Right lobe of liver (tissue), 6 donors: Measurements from ENCODE around the gene RAB11FIP4. TPM values are rescaled to one million over a fixed set of nuclear protein-coding genes. Genes with fewer than 3 reads are reported as not detected.
A peak's percentile ranks its signal among the peaks of the same experiment; 100 is the strongest.

Experiments
- ATAC-seq, 4 donors: fragments of 200-7000 bp; cut with Tn5 transposase; one replicate each; pipeline ENCODE4 v1.9.1; 2020; ENCODE audit warnings: mild to moderate bottlenecking in 4 of 4, moderate library complexity in 4 of 4
- DNase-seq, 3 donors: peaks; one replicate each; pipeline ENCODE4 v3.0.0-alpha.2; 2020
- H3K27ac ChIP-seq, 3 donors: fragments of 200-600 bp; one replicate each; pipeline ENCODE4 v1.8.0; 2022
- H3K27me3 ChIP-seq, 2 donors: fragments of 200-600 bp; one replicate each; pipeline ENCODE4 v1.8.0; 2022
- H3K36me3 ChIP-seq, 4 donors: fragments of 200-600 bp; sonication (generic) in 1 of 4; one replicate each; pipeline versions ENCODE4 v1.5.1 to v1.8.0; 2017 to 2022; ENCODE audit warnings: control low read depth in 1 of 4
- H3K4me1 ChIP-seq, 4 donors: fragments of 200-600 bp; sonication (generic) in 1 of 4; one replicate each; pipeline versions ENCODE4 v1.5.1 to v1.8.0; 2017 to 2022; ENCODE audit warnings: control low read depth in 1 of 4
- H3K4me3 ChIP-seq, 3 donors: fragments of 200-600 bp; one replicate each; pipeline ENCODE4 v1.8.0; 2022
- H3K9me3 ChIP-seq, 4 donors: fragments of 200-600 bp; sonication (generic) in 1 of 4; one replicate each; pipeline versions ENCODE4 v1.5.1 to v1.8.0; 2017 to 2022; ENCODE audit warnings: control low read depth in 1 of 4
- POLR2A ChIP-seq: fragments of 450-650 bp; IDR thresholded peaks from one replicate; pipeline ENCODE4 v1.6.1; 2017; ENCODE audit warnings: antibody characterized with exemption, mild to moderate bottlenecking
- WGBS: methylation state at CpG from one replicate; pipeline ENCODE4 v1.1.6; 2018; ENCODE audit warnings: low coverage, low lambda C conversion rate; ENCODE audit not compliant: insufficient coverage; ENCODE audit errors: missing lambda C conversion rate; 5-methylcytosine and 5-hydroxymethylcytosine counted together
- intact Hi-C, 2 donors: fragments of 100-400 bp; cut with DNase I; formaldehyde crosslinking; loops; one replicate each; pipeline versions ENCODE4 v1.11.2 to v1.14.1; 2022
- total RNA-seq, 6 experiments: library from RNA; depleted of rRNA in 2 of 6; stranded (reverse); fragments of >200 nt in 2 of 6; fragmentation: NEBNext Ultra II Directional in 3 of 6; extraction: Animal tissue kit (Norgen Biotek cat#: 25700) in 3 of 6; gene quantifications; one replicate each; pipeline versions ENCODE4 v1.1.0 to v1.2.4, GENCODE V29; 2016 to 2023
- TF ChIP-seq, protein P1 (sequence below), 4 donors: fragments of 200-600 bp in 3 of 4; fragments of 450-650 bp in 1 of 4; IDR thresholded peaks; one replicate each; pipeline versions ENCODE4 v1.5.1 to v1.8.0; 2016 to 2022; ENCODE audit warnings: antibody characterized with exemption in 4 of 4, mild to moderate bottlenecking in 2 of 4
- donor health status: DM: no; HTN: yes; CAD: no.
- donor health status: DM: no; HTN: no; CAD: no.
- donor health status: DM: no; HTN: no; CAD: no.
- donor health status: DM: no; HTN: yes; CAD: no.
- donor health status: DM: no; HTN: yes; CAD: no.

RAB11FIP4 gene
- total RNA-seq, 6 experiments from 2014 or later: 3.5 to 6.6 (median 4.6) TPM

DNA sequence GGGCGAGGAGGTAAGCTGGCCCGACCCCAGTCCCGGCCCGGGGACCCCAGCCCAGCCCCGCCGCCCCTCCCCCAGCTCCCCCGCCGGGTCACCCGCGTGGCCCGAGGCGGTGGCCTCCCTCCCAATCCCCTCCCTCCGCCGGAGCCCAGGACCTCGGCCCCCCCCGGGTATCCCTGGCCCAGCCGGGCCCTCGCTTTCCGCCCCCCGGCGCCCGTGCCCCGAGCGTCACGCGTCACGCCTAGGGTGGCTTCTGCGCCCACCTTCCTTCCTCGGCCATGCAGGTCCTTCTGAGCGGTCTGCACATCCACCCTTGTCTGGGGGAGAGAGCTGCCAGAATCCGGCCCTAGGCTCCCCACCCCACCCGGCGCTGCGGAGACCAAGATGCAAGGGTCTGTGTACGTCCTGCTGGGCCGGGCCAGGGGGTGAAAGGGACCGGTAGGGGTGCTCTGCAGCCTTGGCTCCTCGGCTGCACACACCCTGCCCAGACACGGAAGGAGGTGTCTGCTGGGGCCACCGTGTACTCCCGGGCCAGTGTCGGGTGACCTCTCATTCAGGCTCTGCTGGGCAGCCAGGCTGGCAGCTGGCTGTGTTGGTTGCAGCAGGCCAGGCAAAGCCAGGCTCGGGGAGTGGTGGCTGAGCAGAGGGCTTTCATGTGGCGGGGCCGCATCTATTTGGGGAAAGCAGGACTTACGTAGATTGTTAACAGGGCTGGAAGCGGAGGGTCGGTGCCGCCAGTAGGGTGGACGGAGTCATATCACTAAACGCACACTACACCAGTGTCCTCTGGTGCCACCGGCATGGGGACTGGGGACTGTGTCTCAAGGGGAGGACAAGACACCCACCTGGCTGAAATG, 754 bp downstream of the RAB11FIP4 start:
- no peaks in the 10 kb centered on the region for H3K36me3 ChIP-seq
- no peaks in the 10 kb centered on the region for H3K27me3 ChIP-seq
- no peaks in the 10 kb centered on the region for H3K9me3 ChIP-seq
- peaks cover 0 to 5% (median 0%) of the 10 kb centered on the region in 4 donors for H3K4me1 ChIP-seq
- no peak for ATAC-seq
- peak in 1 of 3 donors; percentile 41 for DNase-seq
- intact Hi-C loops: loop anchor here in 1 of 2 donors (10.0 kb wide), 1 partner anchor 63 kb away; no protein-coding TSS in a partner anchor
- no peak overlapping the region for H3K27ac ChIP-seq
- no peak overlapping the region for H3K4me3 ChIP-seq
- 53% methylated on average over 3 of the region's 52 CpGs for WGBS
- TF ChIP-seq, protein P1, sequence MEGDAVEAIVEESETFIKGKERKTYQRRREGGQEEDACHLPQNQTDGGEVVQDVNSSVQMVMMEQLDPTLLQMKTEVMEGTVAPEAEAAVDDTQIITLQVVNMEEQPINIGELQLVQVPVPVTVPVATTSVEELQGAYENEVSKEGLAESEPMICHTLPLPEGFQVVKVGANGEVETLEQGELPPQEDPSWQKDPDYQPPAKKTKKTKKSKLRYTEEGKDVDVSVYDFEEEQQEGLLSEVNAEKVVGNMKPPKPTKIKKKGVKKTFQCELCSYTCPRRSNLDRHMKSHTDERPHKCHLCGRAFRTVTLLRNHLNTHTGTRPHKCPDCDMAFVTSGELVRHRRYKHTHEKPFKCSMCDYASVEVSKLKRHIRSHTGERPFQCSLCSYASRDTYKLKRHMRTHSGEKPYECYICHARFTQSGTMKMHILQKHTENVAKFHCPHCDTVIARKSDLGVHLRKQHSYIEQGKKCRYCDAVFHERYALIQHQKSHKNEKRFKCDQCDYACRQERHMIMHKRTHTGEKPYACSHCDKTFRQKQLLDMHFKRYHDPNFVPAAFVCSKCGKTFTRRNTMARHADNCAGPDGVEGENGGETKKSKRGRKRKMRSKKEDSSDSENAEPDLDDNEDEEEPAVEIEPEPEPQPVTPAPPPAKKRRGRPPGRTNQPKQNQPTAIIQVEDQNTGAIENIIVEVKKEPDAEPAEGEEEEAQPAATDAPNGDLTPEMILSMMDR (IDR thresholded peaks at IDR 0.05): no peak
- no peak for TF ChIP-seq POLR2A

DNA sequence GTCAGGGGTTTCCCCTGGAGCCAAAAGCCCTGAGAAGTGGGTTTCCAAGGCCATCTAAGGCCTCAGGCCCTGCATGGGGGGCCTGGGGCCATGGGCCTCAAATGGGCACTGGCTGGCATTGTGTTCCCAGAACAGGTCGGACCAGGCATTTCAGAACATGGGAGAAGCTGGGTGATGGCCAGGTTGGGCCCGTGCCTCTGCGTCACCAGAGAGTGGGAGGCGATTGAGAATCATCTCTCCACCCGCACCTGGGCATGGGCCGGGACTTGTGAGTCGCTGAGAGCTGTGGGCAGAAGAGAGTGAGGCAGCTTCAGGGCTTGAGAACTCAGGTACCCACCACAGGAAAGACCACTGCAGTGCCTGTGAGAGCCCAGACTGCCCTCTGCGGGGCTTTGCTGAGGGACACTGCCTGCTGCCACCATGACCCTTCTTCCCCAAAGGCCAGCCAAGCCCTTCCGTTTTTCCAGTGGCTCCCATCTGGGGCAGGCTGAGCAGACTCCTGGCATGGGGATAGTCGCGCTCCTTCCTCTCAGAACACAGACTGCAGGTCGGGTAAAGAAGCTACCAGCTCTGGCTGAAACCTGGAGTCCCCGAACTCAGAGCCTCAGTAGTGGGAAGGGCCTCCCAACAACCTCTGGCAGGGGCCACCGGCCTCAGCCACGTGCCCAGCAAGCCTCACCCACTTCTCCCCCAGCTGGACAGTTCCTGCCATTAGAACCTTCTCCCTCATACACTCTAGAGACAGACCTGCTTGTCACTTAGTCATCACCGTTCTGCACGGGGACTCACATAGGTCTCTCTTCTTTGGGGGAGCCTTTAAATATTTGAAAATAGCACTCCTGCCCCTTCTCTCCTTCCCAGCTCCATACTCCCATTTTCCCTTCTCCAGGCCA, 1.6 kb downstream of the RAB11FIP4 start:
- no peak for ATAC-seq
- intact Hi-C loops: loop anchor here in 1 of 2 donors (10.0 kb wide), 1 partner anchor 62 kb away; no protein-coding TSS in a partner anchor
- peak in 1 of 3 donors; percentile 40 for DNase-seq
- 73% methylated on average over 3 of the region's 17 CpGs for WGBS
- H3K27ac ChIP-seq: no peak overlapping the region
- TF ChIP-seq POLR2A: no peak
- TF ChIP-seq, protein P1 (IDR thresholded peaks at IDR 0.05): no peak
- no peaks in the 10 kb centered on the region for H3K36me3 ChIP-seq
- H3K27me3 ChIP-seq: no peaks in the 10 kb centered on the region
- peaks cover 0 to 5% (median 0%) of the 10 kb centered on the region in 4 donors for H3K4me1 ChIP-seq
- no peak overlapping the region for H3K4me3 ChIP-seq
- no peaks in the 10 kb centered on the region for H3K9me3 ChIP-seq

- Histone ChIP-seq H3K27me3 (no peaks in the 10 kb centered on the region), H3K27ac (no peak overlapping the region), H3K36me3 (no peaks in the 10 kb centered on the region), H3K9me3 (no peaks in the 10 kb centered on the region), H3K4me1 (peaks cover 0 to 5% (median 0%) of the 10 kb centered on the region in 4 donors), H3K4me3 (no peak overlapping the region)
- DNase-seq: peak in 1 of 3 donors; percentile 30
- 91% methylated on average over 7 of the region's 7 CpGs for WGBS
- no peak for TF ChIP-seq POLR2A
- TF ChIP-seq, protein P1 (IDR thresholded peaks at IDR 0.05): no peak
- no peak for ATAC-seq
- intact Hi-C loops: loop anchor here in 1 of 2 donors (10.0 kb wide), 1 partner anchor 61 kb away; no protein-coding TSS in a partner anchor
Measured at GRCh38 chr17:31393749-31394146, 2.3 kb downstream of the RAB11FIP4 start.

DNA sequence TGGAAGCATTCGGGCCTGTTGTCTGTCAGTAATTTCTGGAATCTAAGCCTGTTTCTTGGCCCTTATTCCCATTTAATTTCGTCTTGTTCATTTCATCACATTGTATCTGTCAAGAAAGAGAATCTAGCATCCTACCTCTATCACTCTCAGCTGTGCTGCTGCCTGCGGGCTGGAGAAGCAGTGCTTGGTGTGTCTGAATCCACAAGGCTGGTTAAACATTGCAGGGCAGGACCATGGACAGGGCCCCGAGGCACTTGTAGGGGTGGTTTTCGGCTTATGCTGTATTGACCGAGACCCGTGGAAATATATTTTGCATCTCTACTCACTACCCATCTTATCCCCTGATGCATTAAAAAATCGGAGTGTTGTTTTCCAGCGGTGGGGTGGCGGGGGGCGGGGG, 3.1 kb downstream of the RAB11FIP4 start:
- Histone ChIP-seq H3K4me1 (peaks cover 0 to 5% (median 0%) of the 10 kb centered on the region in 4 donors), H3K36me3 (no peaks in the 10 kb centered on the region), H3K9me3 (no peaks in the 10 kb centered on the region), H3K27me3 (no peaks in the 10 kb centered on the region), H3K4me3 (no peak overlapping the region), H3K27ac (no peak overlapping the region)
- 15% methylated on average over 11 of the region's 11 CpGs for WGBS
- TF ChIP-seq POLR2A: no peak
- TF ChIP-seq, protein P1 (IDR thresholded peaks at IDR 0.05): no peak
- DNase-seq (peak in 2 of 3 donors; percentile 51 to 53), ATAC-seq (peak in 3 of 4 donors; percentile 33 to 78 (median 74))
- intact Hi-C loops: loop anchor here in 1 of 2 donors (10.0 kb wide), 1 partner anchor 60 kb away; no protein-coding TSS in a partner anchor
